T1000 (cell line): ENCODE results near the gene TMBIM6.

ENCODE experiments used
- DNase-seq: peaks from one replicate; lab custom pipeline; 2025; ENCODE audit warnings: mixed read lengths; lab: John Stamatoyannopoulos, UW

Gene TMBIM6

GRCh38 chr12:49797449-49797776 lies 56.1 kb downstream of the TMBIM6 start:
- no peak for DNase-seq

GRCh38 chr12:49798248-49798647 lies 56.9 kb downstream of the TMBIM6 start:
- no peak for DNase-seq

DNA sequence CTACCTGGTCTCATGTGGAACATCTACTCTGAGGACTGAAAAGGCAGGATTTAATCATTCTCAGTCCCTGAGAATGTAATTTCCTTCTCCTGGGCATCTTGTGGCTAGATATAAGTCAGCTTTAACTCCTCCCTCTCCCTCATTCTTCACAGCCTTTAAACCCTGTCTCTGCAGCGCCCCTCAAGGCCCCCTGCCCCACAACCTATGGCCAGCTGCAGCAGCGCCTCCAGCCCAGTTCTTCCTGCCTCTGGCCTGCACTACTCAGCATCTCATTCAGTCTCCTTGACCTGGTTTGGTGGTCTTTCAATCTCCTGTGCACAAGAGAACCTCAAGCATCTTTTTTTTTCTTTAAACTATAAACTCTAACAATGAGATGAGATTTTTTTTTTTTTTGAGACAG lies 57.6 kb downstream of the TMBIM6 start:
- DNase-seq = no peak

DNA sequence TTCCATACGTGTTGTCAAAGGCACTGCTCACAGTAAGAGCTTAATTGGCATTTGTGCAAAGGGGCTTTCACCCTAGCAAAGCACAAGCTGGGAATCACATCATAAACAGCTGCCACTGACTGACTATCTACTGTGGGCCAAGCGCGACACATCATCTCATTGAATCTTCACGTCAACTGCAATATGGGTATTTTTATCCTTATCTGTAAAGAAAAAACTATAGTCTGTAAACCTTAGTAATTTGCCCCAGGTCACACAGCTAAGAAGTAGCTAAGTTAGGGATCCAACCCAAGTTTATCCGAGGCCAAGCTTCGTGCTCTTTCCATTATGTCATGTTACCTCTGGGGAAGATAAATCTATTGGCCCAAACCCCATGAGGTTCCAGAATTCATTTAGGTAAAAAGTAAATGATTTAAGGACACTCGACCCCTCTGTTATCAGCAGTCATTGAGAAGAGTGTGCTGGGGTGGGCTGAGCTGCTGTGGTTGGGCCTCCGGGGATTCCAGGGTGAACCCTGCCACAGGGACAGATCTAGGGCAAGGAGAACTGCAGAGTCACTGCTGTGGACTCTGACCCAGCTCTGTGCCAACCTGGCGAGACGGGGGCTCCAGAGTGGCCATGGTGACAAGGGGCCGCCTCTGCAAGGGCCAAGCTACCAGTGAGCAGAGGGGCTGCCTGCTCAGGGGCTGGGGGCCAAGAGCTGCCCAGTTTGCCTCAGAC lies 59.2 kb downstream of the TMBIM6 start:
- no peak for DNase-seq

GRCh38 chr12:49801141-49802063 lies 60.0 kb downstream of the TMBIM6 start:
- no peak for DNase-seq

DNA sequence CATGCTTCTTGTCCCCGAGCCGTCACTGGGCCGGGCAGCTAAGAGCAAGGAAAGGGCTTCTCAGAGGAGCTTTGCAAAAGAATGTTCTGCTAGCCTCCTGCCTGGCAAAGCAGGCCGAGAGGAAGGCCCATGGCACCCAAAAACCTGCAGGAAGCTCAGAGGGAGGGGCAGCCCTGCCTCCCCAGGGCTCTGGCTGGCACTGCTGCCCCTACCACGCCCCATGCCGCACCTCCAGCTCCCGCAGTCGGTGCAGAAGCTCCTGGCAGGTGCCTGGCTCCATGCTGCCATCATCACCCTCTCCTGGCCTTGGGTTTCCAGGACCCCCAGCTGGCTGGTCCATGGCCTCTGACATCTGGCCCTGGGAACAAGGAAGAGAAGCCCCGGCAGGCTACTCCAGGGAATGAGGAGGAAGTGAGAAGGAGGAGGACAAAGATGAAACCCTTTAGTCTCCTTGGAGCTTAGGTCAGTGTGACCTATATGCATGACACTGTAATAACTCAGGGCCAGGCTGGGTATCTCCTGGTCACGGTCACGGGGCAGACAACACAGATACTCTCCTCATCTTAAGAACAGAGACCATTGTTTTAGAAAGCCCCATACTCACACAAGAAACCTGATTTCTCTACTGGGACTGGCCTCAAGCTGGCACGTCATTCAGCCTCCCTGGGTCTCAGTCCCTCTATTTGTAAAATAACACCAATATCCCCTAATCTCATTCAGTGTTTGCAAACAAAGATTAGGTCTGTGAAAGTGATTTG lies 62.5 kb downstream of the TMBIM6 start:
- no peak for DNase-seq

GRCh38 chr12:49804821-49805220 lies 63.5 kb downstream of the TMBIM6 start:
- DNase-seq = no peak

DNA sequence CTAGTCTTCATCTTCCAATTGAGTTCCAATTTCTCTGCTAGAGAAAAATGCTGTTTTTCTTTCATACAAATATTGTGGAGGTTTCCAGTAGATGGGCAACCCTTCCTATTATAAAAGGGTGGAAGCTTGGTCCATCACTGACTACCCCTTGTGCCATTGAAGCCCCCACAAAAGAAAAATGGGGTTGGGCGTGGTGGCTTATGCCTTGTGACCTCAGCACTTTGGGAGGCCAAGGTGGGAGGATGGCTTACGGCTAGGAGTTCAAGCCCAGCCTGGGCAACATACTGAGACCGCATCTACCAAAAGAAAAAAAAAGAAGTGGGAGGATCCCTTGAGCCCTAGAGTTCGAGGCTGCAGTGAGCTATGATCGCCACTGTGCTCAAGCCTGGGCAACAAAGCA lies 64.1 kb downstream of the TMBIM6 start:
- DNase-seq = no peak

DNA sequence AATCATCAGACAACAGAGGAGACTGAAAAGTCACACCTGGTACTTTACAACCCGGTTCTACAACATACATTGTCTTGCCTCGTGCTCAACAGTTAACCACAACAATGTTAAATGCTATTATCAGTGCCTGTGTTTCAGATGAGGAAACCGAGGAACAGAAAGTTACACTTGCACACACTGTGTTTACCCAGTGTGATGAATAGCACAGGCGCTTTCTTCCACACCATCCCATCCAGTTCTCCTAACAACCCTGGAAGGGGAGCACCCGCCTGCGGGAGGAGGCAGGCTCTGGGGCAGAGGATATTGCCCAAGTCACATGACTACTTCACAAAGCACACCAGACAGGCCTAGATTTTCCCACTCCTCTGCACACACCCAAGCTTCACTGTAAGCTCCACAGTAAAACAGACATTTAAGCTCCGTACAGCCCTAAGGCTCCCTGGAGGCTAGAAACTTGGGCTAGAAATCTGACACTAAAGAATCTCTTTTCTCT lies 65.0 kb downstream of the TMBIM6 start:
- DNase-seq = no peak

- no peak for DNase-seq
These were observed 65.5 kb downstream of the TMBIM6 start for GRCh38 chr12:49806877-49807276.

DNA sequence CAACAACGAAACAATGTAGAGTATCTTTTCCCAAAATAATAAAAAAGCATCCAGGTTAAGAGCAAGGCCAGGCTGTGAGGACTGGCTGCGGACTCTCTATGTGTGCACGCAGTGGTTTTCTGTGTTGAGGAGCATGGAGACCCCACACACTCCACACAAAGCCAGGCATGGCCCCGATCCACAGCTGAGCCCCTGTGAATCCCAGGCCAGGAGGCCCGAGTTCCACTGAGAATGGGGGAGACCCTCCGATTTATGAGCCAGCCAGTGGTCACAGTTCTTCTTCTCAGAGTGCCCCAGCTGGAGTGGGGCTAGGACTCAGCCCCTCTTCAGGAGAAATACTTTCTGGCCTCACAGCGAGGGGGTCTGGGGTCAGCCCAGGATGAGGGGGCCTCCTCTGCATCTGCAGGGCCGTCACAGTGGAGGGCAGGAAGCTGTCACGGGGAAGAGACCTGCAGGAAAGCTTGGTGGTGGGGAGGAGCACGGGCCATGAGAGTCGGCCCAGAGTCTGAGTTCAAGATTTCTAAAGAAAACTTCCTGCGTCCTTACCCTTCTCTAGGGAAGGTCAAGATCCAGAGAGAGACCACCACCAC lies 66.7 kb downstream of the TMBIM6 start:
- DNase-seq = no peak

DNA sequence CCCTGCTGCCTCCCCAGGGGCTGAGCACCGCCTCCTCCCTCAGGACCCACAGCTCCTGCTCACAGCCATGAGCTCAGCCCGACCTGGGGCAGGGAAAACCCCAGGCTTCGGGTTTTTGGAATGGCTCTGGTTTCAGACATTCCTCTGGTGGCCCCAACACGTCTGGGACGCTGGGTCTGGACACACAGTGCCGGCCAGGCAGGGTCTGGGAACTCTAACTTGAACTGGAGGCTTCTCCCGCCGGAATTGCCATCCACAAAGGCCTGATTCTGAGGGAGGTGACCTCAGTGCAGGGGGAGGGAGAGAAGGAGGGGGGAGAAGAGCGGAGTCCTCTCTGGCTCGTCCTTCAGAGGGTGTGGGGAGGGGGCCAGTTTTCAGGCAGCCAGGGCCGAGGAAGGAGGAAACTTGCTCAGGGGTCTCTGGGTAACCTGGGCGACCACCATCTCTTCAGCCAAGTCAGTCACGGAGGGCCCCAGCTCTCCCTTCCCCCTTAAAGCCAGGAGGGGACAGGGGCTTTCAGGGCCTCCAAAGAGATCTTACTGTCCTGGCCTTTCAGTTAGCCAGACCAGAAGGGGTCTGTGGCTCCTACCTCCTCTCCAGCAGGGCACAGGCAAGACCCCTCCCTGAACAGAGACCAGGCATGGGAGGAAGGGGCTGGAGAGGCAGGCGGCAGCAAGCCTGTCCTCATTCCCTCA lies 67.5 kb downstream of the TMBIM6 start:
- no peak for DNase-seq

GRCh38 chr12:49809381-49809905 lies 68.1 kb downstream of the TMBIM6 start:
- DNase-seq = no peak

DNA sequence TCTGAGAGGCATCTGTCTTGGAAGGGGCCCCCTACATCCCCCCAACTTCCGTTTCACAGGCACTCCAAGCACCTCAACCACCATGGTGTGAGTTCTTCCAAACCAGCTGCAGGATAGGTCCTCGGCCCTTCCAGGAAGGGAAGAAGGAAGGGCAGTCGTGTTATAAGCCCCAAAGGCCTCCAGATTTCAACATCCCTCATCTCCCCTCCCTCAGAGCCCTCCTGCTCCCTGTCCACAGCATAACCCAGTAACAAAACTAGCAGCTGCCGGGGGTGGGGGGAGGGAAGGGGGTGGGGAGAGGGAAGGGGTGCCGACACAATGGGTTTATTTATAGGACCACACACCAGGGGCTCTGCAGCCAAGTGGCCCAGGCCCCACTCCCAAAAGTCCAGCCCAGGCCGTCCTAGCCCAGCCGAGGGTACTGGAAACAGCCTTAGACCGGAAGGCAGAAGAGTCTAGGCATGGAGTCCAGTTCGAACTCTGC lies 68.6 kb downstream of the TMBIM6 start:
- no peak for DNase-seq

GRCh38 chr12:49811136-49811535 lies 69.8 kb downstream of the TMBIM6 start:
- DNase-seq = no peak

DNA sequence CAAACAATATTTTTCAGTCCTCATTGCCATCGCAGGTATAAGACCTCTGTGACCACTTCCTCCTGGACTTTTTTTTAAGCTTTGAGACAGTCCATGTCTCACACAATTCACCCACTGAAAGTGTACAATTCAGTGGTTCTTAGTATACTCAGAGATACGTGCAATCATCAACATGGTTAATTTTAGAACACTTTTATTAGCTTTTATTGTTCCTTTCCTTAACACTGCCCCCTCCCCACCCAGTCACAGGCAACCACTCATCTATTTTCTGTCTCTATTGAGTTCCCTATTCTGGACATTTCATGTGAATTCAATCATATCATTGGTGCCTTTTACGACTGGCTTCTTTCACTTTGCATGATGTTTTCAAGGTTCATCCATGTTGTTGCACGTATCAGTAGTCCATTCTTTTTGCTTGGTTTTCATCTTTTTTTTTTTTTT lies 70.6 kb downstream of the TMBIM6 start:
- no peak for DNase-seq

GRCh38 chr12:49813131-49813530 lies 71.8 kb downstream of the TMBIM6 start:
- no peak for DNase-seq
